ENCODE results near the gene ZNF408.

DNA sequence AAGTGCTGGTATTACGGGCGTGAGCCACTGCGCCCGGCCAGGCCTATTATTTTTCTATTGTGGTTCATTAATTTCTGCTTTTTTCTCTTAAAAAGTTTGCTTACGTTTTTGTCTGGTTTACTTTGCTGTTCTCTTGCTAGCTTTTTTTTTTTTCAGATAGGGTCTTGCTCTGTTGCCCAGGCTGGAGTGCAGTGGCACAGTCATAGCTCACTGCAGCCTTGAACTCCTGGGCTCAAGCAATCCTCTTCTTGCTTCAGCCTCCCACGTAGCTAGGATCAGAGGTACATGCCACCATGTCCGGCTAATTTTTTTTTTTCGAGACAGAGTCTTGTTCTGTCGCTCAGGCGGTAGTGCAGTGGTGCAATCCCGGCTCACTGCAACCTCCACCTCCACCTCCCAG, 36.9 kb downstream of the ZNF408 start:
- TF ChIP-seq, protein P1, sequence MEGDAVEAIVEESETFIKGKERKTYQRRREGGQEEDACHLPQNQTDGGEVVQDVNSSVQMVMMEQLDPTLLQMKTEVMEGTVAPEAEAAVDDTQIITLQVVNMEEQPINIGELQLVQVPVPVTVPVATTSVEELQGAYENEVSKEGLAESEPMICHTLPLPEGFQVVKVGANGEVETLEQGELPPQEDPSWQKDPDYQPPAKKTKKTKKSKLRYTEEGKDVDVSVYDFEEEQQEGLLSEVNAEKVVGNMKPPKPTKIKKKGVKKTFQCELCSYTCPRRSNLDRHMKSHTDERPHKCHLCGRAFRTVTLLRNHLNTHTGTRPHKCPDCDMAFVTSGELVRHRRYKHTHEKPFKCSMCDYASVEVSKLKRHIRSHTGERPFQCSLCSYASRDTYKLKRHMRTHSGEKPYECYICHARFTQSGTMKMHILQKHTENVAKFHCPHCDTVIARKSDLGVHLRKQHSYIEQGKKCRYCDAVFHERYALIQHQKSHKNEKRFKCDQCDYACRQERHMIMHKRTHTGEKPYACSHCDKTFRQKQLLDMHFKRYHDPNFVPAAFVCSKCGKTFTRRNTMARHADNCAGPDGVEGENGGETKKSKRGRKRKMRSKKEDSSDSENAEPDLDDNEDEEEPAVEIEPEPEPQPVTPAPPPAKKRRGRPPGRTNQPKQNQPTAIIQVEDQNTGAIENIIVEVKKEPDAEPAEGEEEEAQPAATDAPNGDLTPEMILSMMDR (IDR thresholded peaks at IDR 0.05 in 8 of 11, conservative IDR thresholded peaks at IDR 0.05 in 3 of 11), result no peak
- TF ChIP-seq POLR2AphosphoS5 (IDR thresholded peaks at IDR 0.05), result no peak

All from spleen (tissue), 7 donors.